Measurements from ENCODE around the gene PDGFB. TPM values are rescaled to one million over a fixed set of nuclear protein-coding genes. Genes with fewer than 3 reads are reported as not detected.
"Not testable (repeated sequence)": the region's sequence is repeated elsewhere in the genome, so short reads cannot be mapped to it uniquely, and the experiment has no call there.

PDGFB gene
- total RNA-seq, 1 donor from 2014 or later = 10.9 TPM

DNA sequence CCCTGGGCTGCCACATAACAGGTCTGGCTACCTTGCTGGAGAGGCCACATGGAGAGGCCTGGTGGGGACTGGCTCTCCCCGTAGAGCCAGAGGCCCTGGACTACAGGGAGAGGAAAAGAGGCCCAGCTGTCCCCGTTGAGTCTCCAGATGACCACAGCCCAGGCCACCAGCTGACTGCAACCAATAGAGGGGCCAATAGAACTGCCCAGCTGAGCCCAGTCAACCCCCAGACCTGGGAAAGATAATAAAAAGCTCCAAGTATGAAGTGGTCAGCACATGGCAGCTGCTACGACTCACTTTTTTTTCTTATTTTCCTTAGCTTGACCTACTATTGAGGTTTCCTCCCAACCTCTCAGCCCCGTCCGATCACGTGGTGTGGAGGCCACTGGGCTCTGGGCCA is 18.4 kb downstream of the PDGFB start:
- DNase-seq = no peak

DNA sequence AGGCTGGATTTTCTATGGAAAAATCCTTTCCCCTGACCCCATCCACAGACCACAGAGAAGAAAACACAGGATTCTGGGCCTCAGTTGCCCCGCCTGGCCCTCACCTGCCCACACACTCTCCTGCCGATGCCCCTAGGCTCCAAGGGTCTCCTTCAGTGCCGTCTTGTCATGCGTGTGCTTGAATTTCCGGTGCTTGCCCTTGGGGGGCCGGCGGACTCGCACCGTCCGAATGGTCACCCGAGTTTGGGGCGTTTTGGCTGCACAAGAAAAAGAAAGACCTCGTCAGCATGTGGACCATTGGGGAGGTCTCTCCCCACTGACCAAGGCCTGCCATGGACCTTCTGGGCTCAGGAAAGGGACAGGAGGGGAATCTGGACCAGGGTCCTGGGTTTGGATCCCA is 19.2 kb downstream of the PDGFB start:
- no peak for DNase-seq

DNA sequence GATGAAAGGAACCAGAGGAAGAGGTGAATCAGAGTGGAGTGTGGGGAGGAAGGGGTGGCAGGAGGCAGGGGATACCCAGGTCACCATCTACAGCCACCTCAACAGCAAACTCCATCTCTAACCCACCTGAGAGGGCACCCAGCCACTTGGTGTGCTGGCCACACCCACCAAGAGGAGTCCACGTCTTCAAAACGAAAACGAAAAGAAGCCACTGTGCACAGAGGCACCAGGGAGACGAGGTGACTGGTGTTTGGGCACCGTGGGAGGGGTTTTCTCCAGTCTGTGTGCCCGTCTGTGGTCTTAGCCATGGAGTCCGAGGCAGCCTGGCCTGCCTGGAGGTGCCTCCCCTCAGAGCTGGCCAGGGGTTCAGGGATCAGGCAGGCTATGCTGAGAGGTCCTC is 20.2 kb downstream of the PDGFB start:
- no peak for DNase-seq

DNA sequence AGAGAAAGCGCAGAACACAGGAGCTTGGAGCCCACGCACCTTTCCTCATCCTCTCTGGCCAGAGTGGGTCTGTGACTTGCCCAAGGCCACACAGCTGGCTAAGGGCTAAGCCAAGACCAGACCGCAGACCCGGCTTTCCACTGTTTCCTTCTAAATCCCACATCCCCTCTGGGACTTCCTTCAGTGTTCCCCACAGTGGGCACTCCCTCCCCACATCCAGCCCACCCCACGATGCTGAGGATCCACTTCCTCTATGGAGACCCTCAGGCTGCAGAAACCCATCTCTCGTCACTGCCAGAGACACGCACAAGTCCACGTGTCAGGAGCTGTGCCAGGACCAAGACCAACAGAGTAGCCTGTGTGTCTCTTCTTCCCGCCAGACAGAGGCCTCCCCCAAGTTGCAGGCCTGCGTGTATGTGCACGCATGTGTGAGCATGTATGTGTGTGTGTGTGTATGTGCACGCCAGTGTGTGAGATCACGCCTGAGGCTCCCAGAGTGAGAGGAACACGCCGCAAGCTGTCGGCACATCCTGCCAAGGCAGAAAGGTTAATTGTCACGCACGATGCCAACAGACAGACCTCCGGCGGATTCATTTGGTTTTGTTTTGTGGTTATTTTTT is 21.6 kb downstream of the PDGFB start:
- DNase-seq = no peak

DNA sequence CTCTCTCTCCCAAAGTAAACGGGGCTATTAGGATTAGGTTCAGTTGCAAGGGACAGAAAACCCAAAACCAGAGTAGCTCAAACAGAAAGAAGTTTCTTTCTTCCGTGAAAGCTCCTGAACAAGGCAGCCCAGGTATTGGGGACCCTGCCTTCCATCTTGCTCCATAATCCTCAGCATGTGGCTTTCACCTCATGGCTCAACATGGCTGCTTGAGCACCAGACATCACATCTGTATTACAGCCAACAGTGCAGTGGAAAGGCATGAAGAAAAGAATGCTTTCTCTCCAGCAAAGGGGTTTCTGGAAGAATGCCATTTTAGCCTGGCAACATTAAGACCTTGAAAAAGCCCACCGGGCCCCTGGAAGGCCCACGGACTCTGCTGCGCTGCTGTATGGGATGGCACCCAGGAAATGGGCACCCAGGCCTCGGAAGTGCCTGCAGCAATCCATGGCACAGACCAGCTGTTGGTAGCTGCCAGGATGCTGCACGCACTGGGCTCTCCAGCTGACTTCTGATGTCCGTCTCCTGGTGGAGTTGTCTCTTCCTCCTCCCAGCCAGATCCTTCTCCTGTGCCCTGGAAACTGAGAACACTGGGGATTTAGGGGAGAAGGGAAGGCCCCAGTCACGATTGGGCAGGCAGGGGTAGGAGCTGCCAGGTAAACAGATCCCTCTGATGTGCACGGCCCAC is 22.6 kb downstream of the PDGFB start:
- DNase-seq = no peak

DNA sequence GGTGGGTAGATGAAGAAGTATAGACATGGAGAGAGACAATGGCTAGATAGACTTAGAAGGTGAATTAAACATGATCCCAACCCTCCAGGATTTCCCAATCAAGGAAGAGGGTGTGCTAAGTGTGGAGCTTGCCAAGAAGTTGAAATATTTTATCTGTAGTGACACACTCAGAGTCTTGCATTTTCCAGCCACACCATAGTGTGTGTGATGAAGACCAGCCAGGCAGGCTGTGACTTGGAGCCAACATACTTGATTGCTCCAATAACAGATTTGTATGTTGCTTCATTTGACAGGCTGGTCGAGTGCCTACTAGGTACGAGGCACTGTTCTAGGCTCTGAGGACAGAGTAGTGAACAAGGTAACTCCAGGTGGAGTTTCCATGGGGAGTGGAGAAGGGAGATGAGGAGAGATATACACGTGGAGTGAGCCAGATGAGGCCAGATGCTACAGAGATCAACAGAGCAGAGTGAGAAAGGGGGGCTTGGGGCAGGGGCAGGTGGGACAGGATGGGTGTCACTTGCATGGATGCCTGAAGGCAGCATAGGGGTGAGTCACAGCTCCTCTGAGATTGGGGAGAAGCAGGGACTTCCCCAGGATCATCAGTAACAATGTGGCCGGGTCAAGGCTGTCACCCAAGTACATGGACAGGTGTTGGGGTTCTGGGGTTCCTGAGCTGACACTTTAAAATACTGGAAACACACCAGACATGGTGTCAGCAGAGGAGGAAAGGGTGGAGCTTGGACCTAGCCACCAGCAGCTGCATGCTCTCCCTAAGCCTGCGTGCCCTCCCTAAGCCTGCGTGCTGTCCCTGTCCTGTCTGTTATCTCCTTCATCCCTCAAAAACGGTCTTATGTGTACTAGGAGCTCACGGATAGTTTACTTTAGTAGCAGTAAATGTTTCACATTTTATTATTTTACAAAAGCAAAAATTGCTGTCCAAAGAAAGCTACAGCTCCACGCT is 23.6 kb downstream of the PDGFB start:
- no peak for DNase-seq

DNA sequence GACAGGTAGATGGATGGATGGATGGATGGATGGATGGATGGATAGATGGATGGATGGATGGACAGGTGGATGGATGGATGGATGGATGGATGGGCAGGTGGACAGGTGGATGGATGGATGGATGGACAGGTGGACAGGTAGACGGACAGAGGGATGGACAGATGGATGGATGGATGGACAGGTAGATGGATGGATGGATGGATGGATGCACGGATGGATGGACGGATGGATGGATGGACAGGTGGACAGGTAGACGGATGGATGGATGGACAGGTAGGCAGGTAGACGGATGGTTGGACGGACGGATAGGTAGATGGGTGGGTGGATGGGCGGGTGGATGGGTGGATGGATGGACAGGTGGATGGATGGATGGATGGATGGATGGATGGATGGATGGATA is 24.3 kb downstream of the PDGFB start:
- DNase-seq = no peak

DNA sequence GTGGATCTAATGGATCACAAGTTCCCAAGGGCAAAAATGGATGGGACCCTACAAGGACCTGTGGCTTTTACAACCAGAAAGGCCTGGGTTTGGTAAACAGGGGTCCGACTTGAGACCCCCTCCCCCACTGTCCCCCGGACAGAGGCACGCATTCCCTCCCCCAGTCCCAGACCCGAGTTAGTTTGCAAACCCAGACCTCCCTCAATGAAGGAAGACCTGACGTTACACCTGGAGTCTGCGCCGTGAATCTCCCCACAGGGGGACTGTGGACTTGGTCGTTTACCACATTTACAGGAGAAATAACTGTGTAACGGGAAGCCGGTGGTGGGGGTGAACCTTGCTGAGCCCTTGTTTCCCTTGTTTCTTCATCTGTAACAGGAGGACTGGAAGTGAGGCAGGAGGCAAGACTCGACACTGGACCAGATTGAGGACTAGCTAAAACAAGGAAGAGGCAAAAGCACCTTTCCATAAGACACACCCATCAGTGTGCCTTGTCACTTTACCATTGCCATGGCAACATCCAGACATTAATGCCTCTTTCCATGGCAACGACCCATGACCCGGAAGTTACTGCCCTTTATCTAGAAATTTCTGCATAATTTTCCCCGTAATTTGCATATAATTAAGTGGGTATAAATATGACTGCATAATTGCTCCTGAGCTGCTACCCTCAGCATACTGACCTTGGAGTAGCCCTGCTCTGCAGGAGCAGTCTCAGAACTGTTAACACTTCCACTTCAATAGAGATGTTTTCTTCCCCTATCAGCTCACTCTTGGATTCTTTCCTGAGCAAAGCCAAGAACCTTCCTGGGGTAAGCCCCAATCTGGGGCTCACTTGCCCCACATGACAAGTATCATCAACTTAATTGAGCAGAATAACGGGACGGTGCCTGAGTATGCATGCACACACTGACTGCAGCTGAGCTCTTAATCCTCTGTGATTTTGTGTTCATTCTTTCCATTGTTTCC is 25.4 kb downstream of the PDGFB start:
- DNase-seq = no peak

DNA sequence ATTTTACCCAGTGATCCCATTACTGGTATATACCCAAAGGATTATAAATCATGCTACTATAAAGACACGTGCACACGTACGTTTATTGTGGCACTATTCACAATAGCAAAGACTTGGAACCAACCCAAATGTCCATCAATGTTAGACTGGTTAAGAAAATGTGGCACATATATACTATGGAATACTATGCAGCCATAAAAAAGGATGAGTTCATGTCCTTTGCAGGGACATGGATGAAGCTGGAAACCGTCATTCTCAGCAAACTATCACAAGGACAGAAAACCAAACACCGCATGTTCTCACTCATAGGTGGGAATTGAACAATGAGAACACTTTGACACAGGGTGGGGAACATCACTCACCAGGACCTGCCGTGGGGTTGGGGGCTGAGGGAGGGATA is 26.4 kb downstream of the PDGFB start:
- not testable (repeated sequence) for DNase-seq

DNA sequence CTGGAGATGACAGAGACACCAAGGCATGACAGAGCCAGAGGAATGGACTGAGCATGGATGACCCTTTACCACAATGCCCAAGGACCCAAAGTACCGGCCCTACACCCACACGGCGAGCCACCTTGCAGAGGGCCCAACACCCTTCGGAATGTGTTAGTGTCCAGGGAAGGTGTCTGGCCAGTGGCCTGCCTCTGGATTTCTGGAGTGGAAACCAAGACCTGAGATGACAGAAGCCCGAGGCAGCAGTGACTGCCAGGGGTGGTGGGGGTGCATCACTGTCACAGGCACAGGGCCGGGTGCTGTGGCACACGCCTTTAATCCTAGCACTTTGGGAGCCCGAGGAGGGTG is 28.7 kb downstream of the PDGFB start:
- DNase-seq = no peak

DNA sequence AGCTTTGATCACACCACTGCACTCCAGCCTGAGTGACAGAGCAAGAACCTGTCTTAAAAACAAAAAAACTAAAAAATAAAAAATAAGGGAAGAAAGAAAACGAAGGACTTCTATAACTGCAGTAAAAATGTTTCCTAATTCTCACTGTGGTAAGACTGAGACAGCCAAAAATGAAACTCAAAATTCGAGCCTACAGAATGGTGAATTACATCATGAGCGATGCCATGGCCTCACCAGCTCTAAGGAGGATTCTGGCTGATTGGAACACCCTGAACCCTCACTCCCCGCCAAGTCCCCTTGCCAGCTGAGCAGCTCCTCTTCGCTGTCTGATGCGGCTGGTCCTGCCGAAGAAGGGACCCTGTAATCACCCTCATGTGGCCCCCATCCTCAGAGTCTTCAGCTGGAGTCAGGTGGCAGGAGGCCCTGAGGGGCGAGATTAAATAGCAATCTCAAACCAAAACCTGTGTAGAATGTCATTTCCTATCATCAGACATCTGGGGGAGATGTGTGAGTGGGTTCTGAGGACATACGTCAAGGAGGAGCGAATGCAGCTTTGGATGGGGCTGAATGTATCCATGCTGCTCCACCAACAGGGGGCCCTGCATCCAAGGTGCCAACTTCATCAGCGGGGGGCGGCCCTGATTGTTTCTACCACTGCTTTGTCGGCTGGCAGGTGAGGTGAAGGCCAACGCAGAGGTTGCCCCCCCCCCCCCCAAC is 29.2 kb downstream of the PDGFB start:
- DNase-seq = no peak

DNA sequence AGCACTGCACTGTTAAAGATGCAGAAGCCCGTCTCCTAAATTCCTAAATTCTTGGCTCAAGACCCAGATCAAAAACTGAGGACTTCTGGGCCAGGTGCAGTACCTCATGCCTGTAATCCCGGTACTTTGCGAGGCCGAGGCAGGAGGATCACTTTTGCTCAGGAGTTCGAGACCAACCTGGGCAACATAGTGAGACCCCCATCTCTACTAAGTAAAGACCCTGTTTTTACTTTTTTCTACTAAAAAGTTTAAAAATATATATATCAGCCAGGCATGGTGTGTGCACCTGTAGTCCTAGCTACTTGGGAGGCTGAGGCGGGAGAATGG is 29.7 kb downstream of the PDGFB start:
- no peak for DNase-seq

DNA sequence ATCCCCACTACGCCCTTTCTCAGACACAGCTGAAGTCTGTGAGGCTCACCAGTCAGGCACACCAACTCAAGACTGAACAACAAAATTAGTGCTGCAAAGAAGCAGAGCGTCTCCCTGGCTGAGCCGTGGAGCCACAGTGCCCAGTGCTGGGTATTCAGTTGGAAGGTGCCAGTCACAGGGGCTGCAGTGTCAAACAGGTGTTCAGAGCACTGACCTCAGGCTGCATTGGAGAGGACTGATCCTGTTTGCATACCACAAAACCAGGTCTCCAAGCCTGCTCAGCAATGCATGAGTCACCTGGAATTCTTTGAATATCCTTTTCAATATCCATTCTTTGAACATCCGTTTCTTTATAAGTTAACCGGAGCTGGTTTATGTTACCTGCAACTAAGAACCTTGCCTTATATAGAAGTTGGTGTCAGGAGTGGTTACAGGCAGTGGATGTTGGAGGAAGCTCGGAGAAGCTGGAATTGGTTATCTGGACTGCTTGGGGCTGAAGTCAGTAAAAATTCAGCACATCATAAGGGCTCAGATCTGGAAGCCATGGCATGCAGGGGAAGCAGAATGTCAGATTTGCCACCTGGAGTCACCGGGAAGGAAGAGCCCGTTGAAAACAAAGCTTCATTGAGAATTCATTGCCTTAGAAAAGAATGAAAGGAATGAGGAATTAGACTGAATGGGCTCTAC is 30.3 kb downstream of the PDGFB start:
- no peak for DNase-seq

DNA sequence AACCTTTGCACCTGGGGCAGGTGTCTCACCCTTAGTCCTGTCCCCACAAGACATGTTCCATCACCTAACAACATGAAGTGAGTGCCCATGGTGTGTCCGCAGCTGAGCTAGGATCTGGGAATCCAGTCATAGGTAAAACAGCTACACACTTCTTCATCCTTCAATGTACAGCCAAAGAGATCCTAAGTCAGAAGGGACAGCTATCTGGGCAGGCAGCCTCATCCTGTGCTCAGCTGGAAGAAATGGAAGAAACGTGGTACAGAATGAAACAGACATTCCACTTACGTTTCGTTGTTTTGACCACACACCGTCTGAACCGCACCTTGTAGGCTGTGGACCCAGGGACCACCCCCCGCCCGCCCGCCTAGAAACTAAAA is 30.8 kb downstream of the PDGFB start:
- no peak for DNase-seq

DNA sequence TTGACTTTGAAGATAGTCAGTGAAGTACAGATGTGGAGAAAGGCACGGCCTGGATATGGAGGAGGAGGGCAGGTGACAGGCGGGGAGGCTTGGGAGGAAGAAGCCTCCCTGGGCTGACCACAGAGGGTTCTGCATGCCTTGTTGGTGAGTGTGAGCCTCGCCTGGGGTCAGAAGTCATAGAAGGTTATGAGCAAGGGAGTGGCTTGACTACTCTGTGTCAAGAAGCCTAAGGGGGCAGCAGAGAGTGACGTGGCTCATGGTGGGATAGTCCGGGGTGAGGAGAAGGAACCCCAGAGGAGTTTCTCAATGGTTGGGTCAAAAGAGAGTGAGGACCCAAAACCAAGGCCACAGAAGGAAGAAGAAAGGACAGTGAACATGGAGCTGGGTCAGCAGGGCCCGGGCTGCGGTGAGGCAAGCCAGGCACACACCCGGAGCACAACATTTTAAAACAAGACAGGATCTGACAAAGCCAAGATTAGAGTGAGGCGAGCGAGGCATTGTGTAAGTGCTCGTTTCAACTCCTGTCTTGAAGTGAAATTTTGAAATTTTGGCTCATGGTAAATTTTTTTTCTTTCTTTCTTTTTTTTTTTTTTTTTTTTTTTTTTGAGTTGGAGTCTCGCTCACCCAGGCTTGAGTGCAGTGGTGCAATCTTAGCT is 31.9 kb downstream of the PDGFB start:
- DNase-seq = no peak

DNA sequence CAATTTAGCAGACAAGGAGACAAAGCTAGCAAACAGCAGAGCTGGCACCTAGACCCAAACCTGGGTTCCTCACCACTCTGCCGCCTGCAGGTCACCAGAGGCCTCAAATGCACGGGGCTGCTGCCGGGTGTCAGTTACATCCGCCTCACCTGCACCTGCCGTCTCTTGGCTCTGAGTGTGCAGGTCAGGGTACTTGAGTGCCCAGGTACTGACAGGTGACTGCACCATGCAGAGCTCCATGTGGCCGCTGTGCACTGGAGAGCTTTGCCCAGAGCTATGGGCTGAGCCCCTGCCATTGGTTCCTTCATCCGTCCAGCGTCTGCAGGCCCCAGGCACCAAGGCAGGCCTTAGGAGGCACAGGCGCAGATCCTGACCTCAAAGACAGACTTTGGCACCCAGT is 35.0 kb downstream of the PDGFB start:
- no peak for DNase-seq

DNA sequence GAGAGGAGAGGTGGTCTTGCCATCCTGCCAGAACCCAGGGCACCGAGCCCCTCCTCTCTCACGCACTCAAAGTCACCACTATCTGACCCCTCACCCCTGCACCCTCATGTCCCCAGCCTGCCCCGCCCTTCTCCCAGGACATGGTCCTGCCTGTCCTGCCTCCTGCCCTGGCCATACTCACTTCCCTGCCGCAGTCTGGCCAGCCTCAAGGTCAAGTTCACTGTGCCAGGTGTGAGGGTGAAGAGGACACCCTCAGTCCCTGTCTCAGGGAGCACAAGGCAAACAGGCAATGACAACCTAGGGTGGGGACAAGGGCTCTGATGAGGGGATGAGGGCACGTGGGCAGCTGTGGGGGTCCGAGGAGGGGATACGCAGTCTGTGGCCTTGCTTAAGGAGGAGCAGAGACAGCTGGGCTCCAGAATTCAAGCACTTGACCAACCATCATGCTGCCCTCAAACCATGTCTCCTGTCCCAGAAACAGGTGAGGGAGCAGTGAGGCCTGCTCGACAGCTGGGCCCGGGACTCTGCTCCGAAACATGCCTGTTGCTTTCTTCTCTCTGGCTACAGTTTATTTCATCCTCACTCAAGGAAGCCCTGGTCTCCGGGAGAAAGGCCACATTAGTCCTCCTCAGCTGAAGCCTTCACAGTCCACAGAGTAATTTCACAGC is 36.6 kb downstream of the PDGFB start:
- DNase-seq = no peak

DNA sequence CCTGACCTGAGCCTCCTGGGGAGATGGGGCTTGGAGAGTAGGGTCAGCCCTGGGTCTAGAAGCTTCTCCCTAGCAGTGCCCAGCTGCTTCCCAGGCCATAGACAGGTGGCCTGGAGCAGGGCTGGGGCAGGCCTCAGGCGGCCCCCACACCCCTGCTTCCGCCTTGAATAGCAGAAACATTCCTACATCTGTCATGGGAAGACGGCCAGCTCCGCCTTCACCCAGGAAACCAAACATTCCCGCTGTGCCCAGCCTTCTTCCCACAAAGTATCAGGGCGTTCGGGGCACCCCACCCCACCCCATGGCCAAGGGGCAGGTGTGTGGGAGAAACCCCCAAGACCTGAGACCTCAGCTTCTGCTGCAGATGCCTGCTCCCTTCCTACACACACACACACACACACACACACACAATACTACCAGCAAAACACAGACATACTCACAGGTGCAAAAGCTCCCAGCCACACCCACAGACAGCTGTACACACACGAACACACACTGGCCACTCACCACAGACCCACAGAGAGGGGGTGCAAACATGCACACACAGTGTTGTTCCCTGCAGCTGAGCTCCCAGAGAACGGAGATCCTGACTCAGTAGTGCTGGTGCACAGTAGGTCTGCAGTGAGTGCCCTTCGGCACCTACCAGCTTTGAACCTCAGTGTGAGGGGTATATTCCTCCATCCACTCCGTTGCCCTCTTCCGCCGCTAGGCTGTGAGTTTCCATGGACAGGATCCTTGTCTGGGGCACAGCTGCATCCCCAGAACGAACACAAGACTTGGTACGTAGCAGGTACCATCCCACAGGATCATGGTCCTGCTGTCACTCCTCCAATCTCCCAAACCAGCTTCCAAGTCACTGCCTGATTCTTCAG is 37.4 kb downstream of the PDGFB start:
- no peak for DNase-seq

DNA sequence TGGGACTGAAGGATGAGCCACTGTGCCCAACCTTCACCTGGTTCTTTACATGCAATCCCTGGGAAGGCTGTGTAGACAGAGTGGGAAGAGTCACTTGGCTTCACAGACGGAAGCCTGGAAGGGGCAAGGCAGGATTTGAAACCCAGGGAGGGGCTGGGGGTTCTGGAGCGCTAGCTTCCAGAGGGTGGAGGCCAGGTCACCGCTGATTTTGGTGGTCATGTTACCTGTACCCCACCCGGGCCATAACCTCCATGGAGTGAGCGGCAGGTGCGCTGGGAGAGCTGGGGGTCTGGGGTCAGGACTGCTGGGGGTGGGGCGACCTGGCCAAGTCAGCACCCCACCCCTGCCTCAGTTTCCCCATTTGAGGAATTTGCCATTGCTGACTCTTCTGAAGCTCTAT is 38.3 kb downstream of the PDGFB start:
- DNase-seq = no peak

All from skin of body (tissue), 2 donors.